Urinary bladder (tissue), 4 donors: Measurements from ENCODE around the gene TIAM1. TPM values are rescaled to one million over a fixed set of nuclear protein-coding genes. Genes with fewer than 3 reads are reported as not detected.
"Not testable (repeated sequence)": the region's sequence is repeated elsewhere in the genome, so short reads cannot be mapped to it uniquely, and the experiment has no call there.

ENCODE experiments used
- DNase-seq: peaks from one replicate; pipeline ENCODE4 v3.0.0-alpha.2; 2015; ENCODE audit errors: extremely low spot score
- H3K27ac ChIP-seq: one replicate; pipeline ENCODE4 v1.5.1; 2013; ENCODE audit warnings: low read depth, mild to moderate bottlenecking, moderate library complexity
- H3K36me3 ChIP-seq: one replicate; pipeline ENCODE4 v1.6.1; 2013; ENCODE audit warnings: mild to moderate bottlenecking, moderate library complexity; ENCODE audit not compliant: insufficient read depth
- H3K4me1 ChIP-seq: one replicate; pipeline ENCODE4 v1.6.1; 2013; ENCODE audit warnings: mild to moderate bottlenecking, moderate library complexity; ENCODE audit not compliant: insufficient read depth
- H3K4me3 ChIP-seq: one replicate; pipeline ENCODE4 v1.5.1; 2013; ENCODE audit warnings: low read depth, low read length
- WGBS: extraction: QIAGEN DNeasy Blood & Tissue Kit; methylation state at CpG from one replicate; pipeline ENCODE4 v1.1.7; 2013; 5-methylcytosine and 5-hydroxymethylcytosine counted together
- polyA plus RNA-seq: library from polyadenylated mRNA; stranded (reverse); fragments of 200-250 nt; gene quantifications from one replicate; pipeline ENCODE4 v1.2.3, GENCODE V29; 2013
- total RNA-seq: library from RNA; depleted of rRNA; stranded (reverse); fragments of >200 nt; gene quantifications from one replicate; pipeline ENCODE4 v1.2.3, GENCODE V29; 2014
- donor health status: healthy with polysubstance abuse.
- donor health status: healthy.

Gene TIAM1
- total and polyA plus RNA-seq, 2 donors, result 10.0 to 36.0 TPM

- no peak overlapping the region for H3K4me3 ChIP-seq
- no peaks in the 10 kb centered on the region for H3K36me3 ChIP-seq
- 47% methylated on average over 6 of the region's 6 CpGs for WGBS
- no peak for DNase-seq
- H3K27ac ChIP-seq, result no peak overlapping the region
- H3K4me1 ChIP-seq, result no peaks in the 10 kb centered on the region
These were observed 108.2 kb downstream of the TIAM1 start for GRCh38 chr21:31235671-31236450.

- Histone ChIP-seq H3K27ac (no peak overlapping the region), H3K36me3 (no peaks in the 10 kb centered on the region), H3K4me3 (no peak overlapping the region), H3K4me1 (no peaks in the 10 kb centered on the region)
- 93% methylated on average over 2 of the region's 2 CpGs for WGBS
- no peak for DNase-seq
These were observed 109.1 kb downstream of the TIAM1 start for GRCh38 chr21:31234936-31235335.

GRCh38 chr21:31233711-31234110 is 110.3 kb downstream of the TIAM1 start:
- H3K36me3 ChIP-seq, result no peaks in the 10 kb centered on the region
- H3K27ac ChIP-seq, result no peak overlapping the region
- no peaks in the 10 kb centered on the region for H3K4me1 ChIP-seq
- H3K4me3 ChIP-seq, result no peak overlapping the region
- WGBS, result 94% methylated on average over 9 of the region's 9 CpGs
- DNase-seq, result no peak

GRCh38 chr21:31232344-31232743 is 111.7 kb downstream of the TIAM1 start:
- H3K27ac ChIP-seq, result no peak overlapping the region
- WGBS, result 90% methylated on average over 3 of the region's 3 CpGs
- DNase-seq, result no peak

GRCh38 chr21:31230937-31231336 is 113.1 kb downstream of the TIAM1 start:
- Histone ChIP-seq H3K4me1 (no peaks in the 10 kb centered on the region), H3K27ac (no peak overlapping the region), H3K4me3 (no peak overlapping the region), H3K36me3 (no peaks in the 10 kb centered on the region)
- DNase-seq, result no peak
- 95% methylated on average over 6 of the region's 6 CpGs for WGBS

More at GRCh38 chr21:31232344-31232743, 111.7 kb downstream of the TIAM1 start:
- H3K4me3 ChIP-seq, result no peak overlapping the region
- no peaks in the 10 kb centered on the region for H3K4me1 ChIP-seq
- no peaks in the 10 kb centered on the region for H3K36me3 ChIP-seq

GRCh38 chr21:31228723-31229122 is 115.3 kb downstream of the TIAM1 start:
- not testable (repeated sequence) for H3K27ac ChIP-seq, H3K36me3 ChIP-seq, H3K4me3 ChIP-seq, DNase-seq, H3K4me1 ChIP-seq
- 89% methylated on average over 6 of the region's 6 CpGs for WGBS

GRCh38 chr21:31225713-31226112 is 118.3 kb downstream of the TIAM1 start:
- DNase-seq, result no peak
- Histone ChIP-seq H3K27ac (no peak overlapping the region), H3K36me3 (no peaks in the 10 kb centered on the region), H3K4me3 (no peak overlapping the region), H3K4me1 (no peaks in the 10 kb centered on the region)
- WGBS, result 94% methylated on average over 11 of the region's 11 CpGs

GRCh38 chr21:31222142-31222541 is 121.9 kb downstream of the TIAM1 start:
- WGBS, result 64% methylated on average over 6 of the region's 6 CpGs

GRCh38 chr21:31221043-31221442 is 123.0 kb downstream of the TIAM1 start:
- no peaks in the 10 kb centered on the region for H3K36me3 ChIP-seq
- no peak for DNase-seq
- 81% methylated on average over 5 of the region's 5 CpGs for WGBS
- H3K4me1 ChIP-seq, result no peaks in the 10 kb centered on the region
- H3K4me3 ChIP-seq, result no peak overlapping the region
- no peak overlapping the region for H3K27ac ChIP-seq

More at GRCh38 chr21:31222142-31222541, 121.9 kb downstream of the TIAM1 start:
- H3K36me3 ChIP-seq, result no peaks in the 10 kb centered on the region
- H3K4me1 ChIP-seq, result no peaks in the 10 kb centered on the region
- no peak overlapping the region for H3K27ac ChIP-seq
- no peak for DNase-seq
- no peak overlapping the region for H3K4me3 ChIP-seq

- no peaks in the 10 kb centered on the region for H3K36me3 ChIP-seq
- no peaks in the 10 kb centered on the region for H3K4me1 ChIP-seq
- 73% methylated on average over 1 of the region's 1 CpG for WGBS
- H3K27ac ChIP-seq, result no peak overlapping the region
- DNase-seq, result no peak
- H3K4me3 ChIP-seq, result no peak overlapping the region
These were observed 123.5 kb downstream of the TIAM1 start for GRCh38 chr21:31220575-31220974.

GRCh38 chr21:31218830-31219608 is 125.0 kb downstream of the TIAM1 start:
- Histone ChIP-seq H3K4me1 (no peaks in the 10 kb centered on the region), H3K27ac (no peak overlapping the region), H3K36me3 (no peaks in the 10 kb centered on the region), H3K4me3 (no peak overlapping the region)
- WGBS, result 30% methylated on average over 12 of the region's 12 CpGs
- no peak for DNase-seq

- DNase-seq, result no peak
- no peak overlapping the region for H3K27ac ChIP-seq
- WGBS, result 93% methylated on average over 10 of the region's 10 CpGs
- no peak overlapping the region for H3K4me3 ChIP-seq
- no peaks in the 10 kb centered on the region for H3K4me1 ChIP-seq
- H3K36me3 ChIP-seq, result no peaks in the 10 kb centered on the region
These were observed 127.9 kb downstream of the TIAM1 start for GRCh38 chr21:31216206-31216605.

GRCh38 chr21:31213787-31214186 is 130.3 kb downstream of the TIAM1 start:
- Histone ChIP-seq H3K27ac (no peak overlapping the region), H3K4me1 (no peaks in the 10 kb centered on the region), H3K36me3 (no peaks in the 10 kb centered on the region), H3K4me3 (no peak overlapping the region)
- no peak for DNase-seq
- 99% methylated on average over 2 of the region's 2 CpGs for WGBS

- DNase-seq, result no peak
- Histone ChIP-seq H3K4me1 (no peaks in the 10 kb centered on the region), H3K36me3 (peaks cover 2% of the 10 kb centered on the region), H3K27ac (no peak overlapping the region), H3K4me3 (no peak overlapping the region)
- WGBS, result 97% methylated on average over 2 of the region's 2 CpGs
These were observed 132.2 kb downstream of the TIAM1 start for GRCh38 chr21:31211836-31212235.
